H1 (cell line): Measurements from ENCODE around the gene CDH19. TPM values are rescaled to one million over a fixed set of nuclear protein-coding genes. Genes with fewer than 3 reads are reported as not detected.

Source experiments
- CTCF ChIA-PET: fragments of 300-600 bp; sonication (Branson Sonifier 250); formaldehyde crosslinking; loops from one replicate; lab custom pipeline; 2021; ENCODE audit not compliant: partially characterized antibody; lab: Charles Lee
- POLR2A ChIA-PET: fragments of 300-600 bp; sonication (Branson Sonifier 250); formaldehyde crosslinking; loops from one replicate; lab custom pipeline; 2021; ENCODE audit warnings: inconsistent platforms; ENCODE audit not compliant: partially characterized antibody; lab: Charles Lee
- DNase-seq, 2 experiments: peaks; one replicate each; pipeline versions ENCODE4 v3.0.0 to v3.0.0-alpha.2; 2010 to 2022; ENCODE audit warnings: low spot score in 2 of 2, low read depth in 1 of 2, mixed read lengths in 1 of 2
- FAIRE-seq: peaks from 2 replicates; lab custom pipeline; 2011; peaks lifted over from hg19 to GRCh38; lab: Jason Lieb, UNC
- H2AFZ ChIP-seq: 2 replicates; pipeline ENCODE4 v1.8.1; 2012; ENCODE audit warnings: low read length, inconsistent platforms
- H2AK5ac ChIP-seq: 2 replicates; pipeline ENCODE4 v1.6.1; 2013; ENCODE audit warnings: low read depth, low read length
- H2BK120ac ChIP-seq: replicated peaks from 2 replicates; pipeline ENCODE3; 2013; ENCODE audit warnings: low read depth, low read length, inconsistent platforms
- H2BK12ac ChIP-seq: 2 replicates; pipeline ENCODE4 v1.6.1; 2013; ENCODE audit warnings: low read depth, low read length
- H2BK15ac ChIP-seq: 2 replicates; pipeline ENCODE4 v1.6.1; 2013; ENCODE audit warnings: low read length
- H2BK20ac ChIP-seq: 2 replicates; pipeline ENCODE4 v1.6.1; 2013; ENCODE audit warnings: low read length
- H2BK5ac ChIP-seq: 2 replicates; pipeline ENCODE4 v1.6.1; 2013; ENCODE audit warnings: low read depth, low read length
- H3K14ac ChIP-seq: 2 replicates; pipeline ENCODE4 v1.6.1; 2013; ENCODE audit warnings: inconsistent platforms; ENCODE audit not compliant: insufficient read length
- H3K18ac ChIP-seq: 2 replicates; pipeline ENCODE4 v1.6.1; 2013; ENCODE audit warnings: low read length; ENCODE audit errors: extremely low read depth
- H3K23ac ChIP-seq: 2 replicates; pipeline ENCODE4 v1.6.1; 2013; ENCODE audit warnings: inconsistent platforms; ENCODE audit not compliant: insufficient read length
- H3K23me2 ChIP-seq: 2 replicates; pipeline ENCODE4 v1.6.1; 2013; ENCODE audit warnings: low read depth, low read length
- H3K27ac ChIP-seq: 2 replicates; pipeline ENCODE4 v1.6.1; 2011; ENCODE audit warnings: low read depth, low read length, inconsistent platforms
- H3K27me3 ChIP-seq, 4 experiments: replicated peaks in 1 of 4; 1 replicate in 1 of 4; 2 replicates in 3 of 4; pipeline versions ENCODE4 v1.6.1 to v1.8.1; 2011 to 2013; ENCODE audit warnings: low read length in 3 of 4, mild to moderate bottlenecking in 3 of 4, inconsistent platforms in 2 of 4, mixed read lengths in 2 of 4, moderate library complexity in 1 of 4; ENCODE audit not compliant: control insufficient read depth in 3 of 4, insufficient read depth in 3 of 4; ENCODE audit errors: extremely low read depth in 1 of 4
- H3K36me3 ChIP-seq, 4 experiments: 2 replicates each; pipeline versions ENCODE4 v1.6.1 to v1.8.1; 2011 to 2013; ENCODE audit warnings: mild to moderate bottlenecking in 4 of 4, low read length in 3 of 4, moderate library complexity in 2 of 4, control low read depth in 1 of 4, inconsistent platforms in 1 of 4; ENCODE audit not compliant: insufficient read depth in 4 of 4, control insufficient read depth in 2 of 4
- H3K4ac ChIP-seq: replicated peaks from 2 replicates; pipeline ENCODE3; 2013; ENCODE audit warnings: low read length, low read depth, mixed read lengths, inconsistent platforms; ENCODE audit not compliant: insufficient read length
- H3K4me1 ChIP-seq, 4 experiments: replicated peaks in 1 of 4; 1 replicate in 1 of 4; 2 replicates in 3 of 4; pipeline versions ENCODE4 v1.6.1 to v1.8.1; 2011 to 2013; ENCODE audit warnings: low read length in 3 of 4, inconsistent platforms in 2 of 4, mixed read lengths in 1 of 4; ENCODE audit not compliant: insufficient read depth in 4 of 4, control insufficient read depth in 3 of 4
- H3K4me2 ChIP-seq, 2 experiments: 2 replicates each; pipeline versions ENCODE4 v1.6.1 to v1.8.1; 2011 to 2013; ENCODE audit warnings: low read depth in 2 of 2, low read length in 2 of 2, control low read depth in 1 of 2, inconsistent platforms in 1 of 2, mild to moderate bottlenecking in 1 of 2; ENCODE audit not compliant: insufficient read depth in 1 of 2
- H3K4me3 ChIP-seq, 4 experiments: fragments of 200-600, 300-600 bp in 1 of 4; sonication (generic), shearing (Covaris generic), sonication (Bioruptor Twin) in 1 of 4; 2 replicates each; pipeline versions ENCODE4 v1.5.1 to v1.8.1; 2011 to 2016; ENCODE audit warnings: low read length in 4 of 4, low read depth in 3 of 4, control low read depth in 2 of 4, inconsistent platforms in 2 of 4, mild to moderate bottlenecking in 2 of 4, mixed read lengths in 1 of 4, moderate library complexity in 1 of 4; ENCODE audit not compliant: insufficient read depth in 2 of 4; ENCODE audit errors: extremely low read depth in 1 of 4
- H3K56ac ChIP-seq: replicated peaks from 2 replicates; pipeline ENCODE3; 2013; ENCODE audit warnings: low read depth, mild to moderate bottlenecking, mixed read lengths, low read length, inconsistent platforms; ENCODE audit not compliant: insufficient read length
- H3K79me1 ChIP-seq: 2 replicates; pipeline ENCODE4 v1.6.1; 2013; ENCODE audit warnings: low read depth, low read length, control low read depth
- H3K79me2 ChIP-seq, 2 experiments: 2 replicates each; pipeline versions ENCODE4 v1.6.1 to v1.8.1; 2012 to 2013; ENCODE audit warnings: low read length in 2 of 2, mild to moderate bottlenecking in 2 of 2, inconsistent platforms in 1 of 2; ENCODE audit not compliant: insufficient read depth in 2 of 2, control insufficient read depth in 1 of 2
- H3K9ac ChIP-seq, 4 experiments: replicated peaks in 1 of 4; 1 replicate in 1 of 4; 2 replicates in 3 of 4; pipeline versions ENCODE4 v1.6.1 to v1.8.1; 2011 to 2013; ENCODE audit warnings: low read depth in 3 of 4, low read length in 3 of 4, control low read depth in 2 of 4, mild to moderate bottlenecking in 2 of 4, moderate library complexity in 2 of 4, inconsistent platforms in 1 of 4; ENCODE audit errors: extremely low read depth in 1 of 4
- H3K9me3 ChIP-seq, 2 experiments: 2 replicates each; pipeline versions ENCODE4 v1.6.1 to v1.8.1; 2012 to 2013; ENCODE audit warnings: mild to moderate bottlenecking in 2 of 2, moderate library complexity in 2 of 2, control low read depth in 1 of 2, inconsistent platforms in 1 of 2, low read depth in 1 of 2, low read length in 1 of 2, mixed read lengths in 1 of 2; ENCODE audit not compliant: insufficient read depth in 2 of 2
- H4K20me1 ChIP-seq, 2 experiments: replicated peaks in 1 of 2; 2 replicates each; pipeline versions ENCODE3 to v1.8.1; 2011 to 2013; ENCODE audit warnings: inconsistent platforms in 2 of 2, low read length in 2 of 2, mild to moderate bottlenecking in 1 of 2; ENCODE audit not compliant: insufficient read depth in 2 of 2, control insufficient read depth in 1 of 2
- H4K5ac ChIP-seq: 2 replicates; pipeline ENCODE4 v1.6.1; 2013; ENCODE audit warnings: low read length, low read depth, mixed read lengths, inconsistent platforms; ENCODE audit not compliant: insufficient read length
- H4K8ac ChIP-seq: 2 replicates; pipeline ENCODE4 v1.8.0; 2013; ENCODE audit warnings: mild to moderate bottlenecking, moderate library complexity, low read length, inconsistent platforms; ENCODE audit not compliant: insufficient read depth; ENCODE audit errors: extremely low read depth
- H4K91ac ChIP-seq: replicated peaks from 2 replicates; pipeline ENCODE3; 2013; ENCODE audit warnings: low read length, mixed read lengths, inconsistent platforms; ENCODE audit not compliant: insufficient read length
- ATF3 ChIP-seq: IDR thresholded peaks from 2 replicates; pipeline ENCODE4 v1.6.1; 2011; ENCODE audit warnings: low read depth, mild to moderate bottlenecking, low read length; ENCODE audit not compliant: insufficient read depth
- BACH1 ChIP-seq: IDR thresholded peaks from 2 replicates; pipeline ENCODE4 v1.6.1; 2012; ENCODE audit warnings: low read length, improper control_type of control experiment
- BCL11A ChIP-seq, 2 experiments: IDR thresholded peaks; one replicate each; pipeline ENCODE4 v1.6.1; 2011; ENCODE audit warnings: low read depth in 2 of 2, low read length in 2 of 2, mild to moderate bottlenecking in 2 of 2
- CHD1 ChIP-seq: IDR thresholded peaks from 2 replicates; pipeline ENCODE4 v1.6.1; 2012; ENCODE audit warnings: low read depth, low read length, improper control_type of control experiment
- CHD2 ChIP-seq: IDR thresholded peaks from 2 replicates; pipeline ENCODE4 v1.6.1; 2012; ENCODE audit warnings: low read length, improper control_type of control experiment
- CTBP2 ChIP-seq: IDR thresholded peaks from 2 replicates; pipeline ENCODE4 v1.7.0; 2011; ENCODE audit warnings: borderline replicate concordance, mild to moderate bottlenecking, moderate library complexity, mixed read lengths, low read length; ENCODE audit not compliant: insufficient read depth, insufficient read length
- EP300 ChIP-seq, 2 experiments: IDR thresholded peaks; 1 replicate in 1 of 2; 2 replicates in 1 of 2; pipeline ENCODE4 v1.6.1; 2011 to 2012; ENCODE audit warnings: low read depth in 2 of 2, low read length in 2 of 2, mild to moderate bottlenecking in 2 of 2, borderline replicate concordance in 1 of 2, inconsistent platforms in 1 of 2, moderate library complexity in 1 of 2
- NANOG ChIP-seq: IDR thresholded peaks from 2 replicates; pipeline ENCODE4 v1.6.1; 2011; ENCODE audit warnings: low read length, low read depth, mild to moderate bottlenecking, inconsistent platforms; ENCODE audit not compliant: insufficient read depth, poor library complexity, severe bottlenecking
- PHF8 ChIP-seq: fragments of 200-600 bp; sonication (generic); conservative IDR thresholded peaks from 2 replicates; pipeline ENCODE4 v1.7.1; 2012; ENCODE audit warnings: low read depth, mild to moderate bottlenecking, inconsistent platforms, low read length, moderate library complexity
- POU5F1 ChIP-seq: IDR thresholded peaks from 2 replicates; pipeline ENCODE4 v1.6.1; 2011; ENCODE audit warnings: low read depth, mild to moderate bottlenecking, low read length, moderate library complexity
- RXRA ChIP-seq: IDR thresholded peaks from 2 replicates; pipeline ENCODE4 v1.6.1; 2011; ENCODE audit warnings: low read depth, mild to moderate bottlenecking, low read length, moderate library complexity; ENCODE audit not compliant: insufficient read depth
- SAP30 ChIP-seq: fragments of 300-600 bp; sonication (generic); IDR thresholded peaks from 2 replicates; pipeline ENCODE4 v1.7.1; 2012; ENCODE audit warnings: low read length, moderate library complexity, mild to moderate bottlenecking, inconsistent platforms; ENCODE audit not compliant: insufficient read depth, insufficient replicate concordance
- SP4 ChIP-seq: IDR thresholded peaks from 2 replicates; pipeline ENCODE4 v1.6.1; 2012; ENCODE audit warnings: low read length, inconsistent platforms
- TAF7 ChIP-seq: optimal IDR thresholded peaks from 2 replicates; pipeline ENCODE3; 2011; ENCODE audit warnings: low read depth, mild to moderate bottlenecking, inconsistent platforms, low read length, moderate library complexity, borderline replicate concordance
- WGBS, 2 experiments: shearing (Covaris generic) in 1 of 2; methylation state at CpG; one replicate each; pipeline versions ENCODE4 v1.1.6 to v1.1.7; 2013 to 2015; ENCODE audit warnings: low lambda C conversion rate in 2 of 2, mixed read lengths in 2 of 2, inconsistent platforms in 1 of 2, low coverage in 1 of 2, missing lambda C conversion rate in 1 of 2; ENCODE audit not compliant: insufficient replicate concordance in 2 of 2, insufficient coverage in 1 of 2, insufficient read length in 1 of 2; ENCODE audit errors: extremely low coverage in 1 of 2, missing lambda C conversion rate in 1 of 2; 5-methylcytosine and 5-hydroxymethylcytosine counted together
- polyA plus RNA-seq, 7 experiments: library from polyadenylated mRNA; depleted of rRNA in 3 of 7; stranded (reverse) in 5 of 7; unstranded in 2 of 7; fragments of >200 nt in 5 of 7; fragments of 200-250 nt in 2 of 7; gene quantifications; 1 replicate in 5 of 7; 2 replicates in 1 of 7; 4 replicates in 1 of 7; pipeline versions ENCODE4 v1.2.1 to v1.2.3, GENCODE V29; 2011 to 2013; ENCODE audit warnings: missing spikeins in 2 of 7, mixed read lengths in 2 of 7
- total RNA-seq: library from RNA; stranded (reverse); fragmentation: NEBNext Ultra II Directional; extraction: Animal tissue kit (Norgen Biotek cat#: 25700); gene quantifications from 2 replicates; pipeline ENCODE4 v1.2.1, GENCODE V29; 2021

The CDH19 gene
- total and polyA plus RNA-seq, 2 of the 8 experiments (the other 6 are each of a cell fraction or from before 2014, with no cell fraction given), result not detected

DNA sequence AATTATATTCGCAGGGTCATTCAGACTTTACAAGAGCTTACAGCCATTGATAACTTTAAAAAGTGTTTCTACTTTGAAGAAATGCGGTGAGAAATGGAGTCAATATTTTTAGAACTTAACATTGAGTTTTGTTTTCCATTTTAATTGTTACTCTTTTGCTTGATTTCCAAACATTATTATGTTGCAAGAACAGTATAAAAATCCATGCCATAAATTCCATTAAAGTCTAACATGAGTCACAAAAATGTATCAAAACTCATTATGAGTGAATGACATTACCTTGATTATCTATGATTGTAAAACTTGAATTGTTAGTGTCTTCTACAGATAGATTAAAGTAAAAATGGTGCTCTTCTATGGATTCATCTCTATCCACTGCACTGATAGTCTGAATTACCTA, 92.6 kb downstream of the CDH19 start:
- Histone ChIP-seq H3K4me1 (peaks cover 0 to 7% (median 0%) of the 10 kb centered on the region in 4 experiments; a peak in 1 of 7 replicates), H3K79me2 (no peaks in the 10 kb centered on the region), H3K27ac (no peak overlapping the region), H2AK5ac (no peak overlapping the region), H3K4me2 (no peak overlapping the region), H3K23me2 (no peaks in the 10 kb centered on the region), H2AFZ (no peak overlapping the region), H3K4me3 (no peak overlapping the region), H2BK20ac (no peak overlapping the region), H3K79me1 (no peaks in the 10 kb centered on the region), H2BK5ac (no peak overlapping the region), H3K14ac (no peak overlapping the region), H2BK12ac (no peak overlapping the region), H3K9me3 (no peaks in the 10 kb centered on the region), H4K5ac (no peak overlapping the region), H2BK120ac (no peak overlapping the region), H3K56ac (no peak overlapping the region), H2BK15ac (no peak overlapping the region), H3K27me3 (no peaks in the 10 kb centered on the region), H3K23ac (no peak overlapping the region), H3K18ac (no peak overlapping the region), H4K8ac (no peak overlapping the region), H3K9ac (no peak overlapping the region), H3K36me3 (no peaks in the 10 kb centered on the region), H4K91ac (no peak overlapping the region), H4K20me1 (no peaks in the 10 kb centered on the region), H3K4ac (no peak overlapping the region)
- WGBS, 2 experiments, result 66% methylated on average over 2 of the region's 2 CpGs; no CpG with 5 or more reads in 1 of the 2 experiments
- no peak for FAIRE-seq
- no peak for DNase-seq
- POLR2A ChIA-PET, result no interaction called here
- CTCF ChIA-PET, result interaction anchor here (1.6 kb wide), 1 partner anchor 10 kb away, joined by 4 read pairs; no protein-coding TSS in a partner anchor
- no peak for TF ChIP-seq NANOG
- TF ChIP-seq POU5F1, result no peak
- no peak for TF ChIP-seq CHD1
- TF ChIP-seq ATF3, result no peak
- TF ChIP-seq SAP30, result no peak
- no peak for TF ChIP-seq TAF7
- TF ChIP-seq EP300 (IDR thresholded peaks at IDR 0.05; ENCODE audit: borderline replicate concordance in 1 of 2, low read depth in 2 of 2, low read length in 2 of 2), result no peak
- TF ChIP-seq BCL11A (IDR thresholded peaks at IDR 0.05; ENCODE audit: low read depth in 2 of 2, low read length in 2 of 2), result no peak
- no peak for TF ChIP-seq BACH1
- no peak for TF ChIP-seq CHD2
- TF ChIP-seq PHF8, result no peak
- no peak for TF ChIP-seq CTBP2
- TF ChIP-seq SP4, result no peak
- TF ChIP-seq RXRA, result no peak
